GM21447 (cell line): ENCODE results near the gene FAM167B.

Experiments used
- ATAC-seq: cut with Tn5 transposase; IDR thresholded peaks from one replicate; pipeline ENCODE4 v1.9.1; 2021; ENCODE audit not compliant: unreplicated experiment

The FAM167B gene

GRCh38 chr1:32246888-32247273 is at the start of gene FAM167B:
FAM167B (plus strand) TSS chr1:32247222; CDS start chr1:32247422, 200 bp downstream.
- ATAC-seq, result no peak

GRCh38 chr1:32197837-32198236 is 49.2 kb upstream of the FAM167B start:
- no peak for ATAC-seq

GRCh38 chr1:32198237-32199042 is 48.6 kb upstream of the FAM167B start:
- ATAC-seq, result no peak

DNA sequence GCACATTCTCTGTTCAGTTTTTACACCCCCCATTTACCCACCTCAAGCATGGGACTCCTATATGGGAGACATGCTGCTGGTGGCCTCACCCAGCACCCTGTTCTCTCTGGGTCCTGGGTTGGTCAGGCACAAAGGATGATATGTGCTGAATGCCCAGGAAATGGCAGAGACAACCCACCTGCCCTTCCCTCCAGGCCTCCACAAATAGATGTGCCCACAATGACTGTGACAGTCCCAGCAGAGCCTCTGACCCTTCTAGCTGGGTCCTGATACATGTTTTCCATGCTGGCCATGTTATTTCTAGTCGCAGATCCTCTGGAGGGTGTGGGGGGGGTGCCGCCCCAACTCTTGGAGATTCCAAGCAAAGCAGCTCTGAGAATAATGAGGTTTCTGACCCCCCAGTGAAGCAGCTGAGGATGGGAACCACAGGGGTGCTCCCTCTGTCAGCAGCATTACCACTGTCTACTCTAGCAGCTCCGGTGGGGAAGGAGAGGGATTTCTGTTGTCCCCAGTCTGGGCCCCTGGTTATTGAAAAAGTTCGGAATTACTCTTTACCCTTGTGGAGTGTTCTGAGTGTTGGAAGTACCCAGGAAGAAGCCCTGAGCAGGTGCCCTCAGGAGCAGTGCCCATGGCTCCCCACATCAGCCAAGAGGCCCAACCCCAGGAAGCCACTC is 47.8 kb upstream of the FAM167B start:
- no peak for ATAC-seq

GRCh38 chr1:32199717-32200072 is 47.3 kb upstream of the FAM167B start:
- ATAC-seq, result no peak

- ATAC-seq, result peak; percentile 37
These were observed 46.6 kb upstream of the FAM167B start, which contains the start of gene CCDC28B for GRCh38 chr1:32200226-32201010. CCDC28B (plus strand) TSS chr1:32200595; CDS start chr1:32201936, 1,341 bp downstream.

GRCh38 chr1:32201011-32201855 is 45.8 kb upstream of the FAM167B start:
- ATAC-seq, result peak; percentile 45

- no peak for ATAC-seq
These were observed 42.1 kb upstream of the FAM167B start for GRCh38 chr1:32204943-32205361.

DNA sequence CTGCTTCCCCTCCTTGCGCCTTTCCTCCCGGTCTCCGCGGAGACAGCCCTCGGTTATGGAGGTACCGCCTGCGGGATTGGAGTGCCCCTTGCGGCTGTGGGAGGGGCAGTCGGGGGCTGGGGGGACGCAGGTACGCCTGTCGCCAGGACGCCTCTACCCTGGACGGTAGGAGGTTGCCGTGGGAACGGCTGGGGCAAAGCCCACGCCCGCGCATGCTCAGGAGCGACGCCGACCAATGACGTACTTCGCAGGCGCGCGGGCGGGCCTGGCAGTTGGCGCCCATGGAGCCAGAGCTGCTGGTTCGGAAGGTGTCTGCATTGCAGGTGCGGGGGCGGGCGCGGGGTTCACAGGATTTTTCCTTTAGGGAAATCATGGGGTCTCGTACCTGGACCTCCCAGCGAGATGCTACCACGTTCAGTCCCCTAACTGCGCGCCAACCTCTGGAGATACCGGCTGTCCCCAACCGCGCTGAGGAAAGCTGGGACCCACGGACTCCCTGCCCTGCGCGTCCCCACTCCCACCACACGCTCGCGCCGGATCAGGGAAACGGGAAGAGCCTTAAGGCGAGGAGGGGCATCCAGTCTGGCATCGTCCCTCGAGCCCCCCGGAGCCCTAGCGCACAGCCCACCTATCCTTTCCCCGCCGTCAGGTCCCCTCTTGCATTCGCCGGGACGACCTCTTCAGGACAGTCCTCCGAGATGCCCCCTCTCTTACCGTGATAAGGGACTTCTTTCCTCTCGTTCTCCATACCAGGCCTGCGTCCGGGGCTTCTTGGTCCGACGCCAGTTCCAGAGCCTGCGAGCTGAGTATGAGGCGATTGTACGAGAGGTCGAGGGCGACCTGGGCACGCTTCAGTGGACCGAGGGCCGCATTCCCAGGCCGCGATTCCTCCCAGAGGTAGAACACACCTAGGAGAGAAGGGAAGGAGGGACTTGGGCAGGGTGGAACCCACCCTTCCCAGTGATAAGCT is 41.3 kb upstream of the FAM167B start, which contains the start of gene IQCC:
Gene IQCC, plus strand, starts transcription at position 271 of the 970 bp plus-strand sequence. Its CDS starts 11 bp downstream, at position 282.
- peak; percentile 45 for ATAC-seq

DNA sequence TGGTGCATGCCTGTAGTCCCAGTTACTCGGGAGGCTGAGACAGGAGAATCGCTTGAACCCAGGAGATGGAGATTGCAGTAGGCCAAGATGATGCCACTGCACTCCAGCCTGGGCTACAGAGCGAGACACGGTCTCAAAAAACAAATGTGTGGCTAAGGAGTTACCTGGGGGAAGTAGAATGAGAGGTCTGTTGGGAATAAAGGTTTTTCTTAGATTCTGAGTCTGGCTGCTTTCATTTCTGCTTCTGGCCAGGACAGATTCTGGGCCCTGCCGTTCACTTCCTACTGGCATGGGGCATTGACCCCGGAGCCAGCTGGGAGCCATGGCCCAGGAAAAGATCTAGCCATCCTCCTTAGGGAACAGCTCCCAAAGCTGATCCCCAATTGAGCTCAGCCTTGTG is 38.6 kb upstream of the FAM167B start:
- ATAC-seq, result no peak

DNA sequence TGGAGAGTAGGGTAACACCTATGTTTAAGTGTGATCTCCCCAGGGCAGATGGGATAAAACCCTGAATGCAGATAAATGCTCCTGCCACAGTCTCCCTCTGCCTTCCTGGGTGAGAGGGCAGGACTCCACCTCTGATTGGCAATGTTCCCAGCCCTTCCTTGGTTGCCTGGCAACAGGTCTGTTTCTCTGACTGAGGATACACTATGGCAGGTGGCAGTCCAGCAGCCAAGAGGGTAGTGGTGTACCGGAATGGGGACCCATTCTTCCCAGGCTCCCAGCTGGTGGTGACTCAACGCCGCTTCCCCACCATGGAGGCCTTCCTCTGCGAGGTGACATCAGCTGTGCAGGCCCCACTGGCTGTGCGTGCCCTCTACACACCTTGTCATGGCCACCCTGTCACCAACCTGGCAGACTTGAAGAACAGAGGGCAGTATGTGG is 38.1 kb upstream of the FAM167B start, which contains the start of gene DCDC2B:
Gene DCDC2B, plus strand, starts transcription at position 199 of the 438 bp plus-strand sequence. Its CDS starts 5 bp downstream, at position 204.
- ATAC-seq, result no peak

DNA sequence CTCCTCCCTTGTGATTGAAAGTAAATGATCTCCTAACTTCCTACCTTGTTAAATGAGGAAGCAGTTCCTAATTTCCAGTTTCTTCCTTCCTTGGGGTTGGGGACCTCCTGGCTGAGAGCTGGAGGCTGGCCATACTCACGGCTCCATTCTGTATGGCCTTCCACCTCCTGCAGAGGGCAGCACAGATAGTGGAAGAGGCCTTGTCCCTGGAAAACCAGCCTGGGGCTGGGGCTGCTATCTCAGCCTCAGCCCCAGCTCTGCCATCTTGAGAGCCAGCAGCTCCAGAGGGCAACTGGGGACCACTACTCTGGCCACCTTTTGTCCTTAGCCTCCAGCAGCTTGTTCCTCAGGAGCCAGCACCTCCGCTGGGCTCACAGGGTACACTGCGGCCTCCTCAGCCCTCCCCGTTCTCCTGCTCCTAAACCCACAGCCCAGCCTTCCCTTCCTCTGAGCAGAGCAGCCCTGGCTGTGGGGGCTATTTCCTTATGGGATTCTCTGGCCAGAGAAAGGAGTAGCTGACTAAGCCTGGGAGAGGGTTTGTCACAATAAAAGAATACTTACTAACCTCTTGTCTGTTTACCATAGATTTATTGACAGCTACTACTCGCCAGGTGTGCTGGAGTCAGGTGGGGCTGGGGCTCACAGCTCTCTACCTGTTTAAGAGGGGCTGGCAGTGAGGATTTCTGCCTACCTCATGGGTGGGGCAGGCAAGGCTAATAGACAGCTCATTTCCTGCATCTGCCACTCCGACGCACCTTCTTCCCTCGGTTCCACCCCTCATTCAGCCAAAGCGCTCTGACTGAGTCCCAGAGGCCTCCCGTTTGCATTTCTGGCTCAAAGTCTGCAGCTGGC is 31.2 kb upstream of the FAM167B start:
- ATAC-seq, result no peak

- ATAC-seq, result no peak
These were observed 30.5 kb upstream of the FAM167B start for GRCh38 chr1:32216566-32216965.

DNA sequence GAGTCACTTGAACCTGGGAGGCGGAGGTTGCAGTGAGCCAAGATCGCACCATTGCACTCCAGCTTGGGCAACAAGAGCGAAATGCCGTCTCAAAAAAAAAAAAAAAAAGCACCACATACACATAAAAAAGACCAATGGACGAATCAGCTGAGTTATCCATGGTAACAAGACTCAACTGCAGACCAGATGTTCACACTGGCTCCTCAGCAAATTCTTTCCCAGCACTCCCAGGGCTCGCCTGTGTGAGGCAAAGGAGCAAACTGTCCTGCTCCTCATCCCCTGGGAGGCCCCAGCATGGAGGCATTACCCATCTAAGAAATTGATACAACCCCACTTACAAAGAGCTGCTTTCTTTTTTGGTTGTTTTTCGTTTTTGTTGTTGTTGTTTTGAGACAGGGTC is 28.0 kb upstream of the FAM167B start:
- ATAC-seq, result no peak

DNA sequence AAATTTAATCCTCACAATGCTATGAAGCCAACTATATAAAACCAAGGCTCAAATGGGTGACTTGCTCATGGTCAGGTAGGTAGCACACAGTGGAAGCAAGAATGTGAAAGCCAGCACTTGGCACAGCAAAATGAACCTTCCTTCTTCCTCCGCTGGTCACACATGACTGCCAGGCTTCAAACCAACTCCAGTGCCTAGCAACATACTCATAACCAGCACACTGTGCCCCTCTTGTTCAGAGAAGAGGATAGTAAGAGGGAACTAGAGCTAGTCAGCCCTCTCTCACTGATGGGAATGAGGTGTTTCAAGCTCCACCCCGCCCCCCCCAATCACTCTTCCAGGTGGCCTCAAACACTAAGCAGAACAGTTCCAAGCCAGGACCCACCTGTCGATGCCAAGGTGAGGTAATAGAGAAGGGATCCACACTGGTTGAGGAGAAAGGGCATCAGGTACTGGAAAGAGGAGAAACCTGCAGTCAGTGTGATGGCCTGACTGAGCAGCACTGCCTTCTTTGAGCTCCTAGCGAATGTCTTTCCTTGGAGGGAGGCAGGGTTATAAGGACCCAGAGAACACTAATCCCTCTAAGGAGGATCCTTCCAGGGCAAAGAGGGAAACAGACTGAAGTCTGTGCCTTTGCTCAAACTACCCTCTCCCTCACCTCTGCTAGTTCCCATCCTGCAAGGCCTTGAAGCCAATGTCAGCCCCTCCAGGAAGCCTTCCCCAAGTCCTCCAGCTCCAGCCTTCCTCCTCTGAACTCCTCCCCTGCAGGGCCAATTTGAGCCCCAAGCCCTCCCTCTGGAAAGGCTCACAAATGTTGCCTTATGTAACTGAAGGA is 26.1 kb upstream of the FAM167B start:
- ATAC-seq, result no peak

- ATAC-seq, result no peak
These were observed 25.4 kb upstream of the FAM167B start for GRCh38 chr1:32221581-32221979.

- ATAC-seq, result peak; percentile 85
These were observed 24.9 kb upstream of the FAM167B start, which contains the start of the genes EIF3I and TMEM234 for GRCh38 chr1:32221980-32222755. EIF3I (plus strand) TSS chr1:32222407; CDS start chr1:32222442, 35 bp downstream. TMEM234 (minus strand) TSS chr1:32222353; CDS start chr1:32222322, 31 bp downstream.
